H9 (cell line): ENCODE results near the gene NSRP1. TPM values are rescaled to one million over a fixed set of nuclear protein-coding genes. Genes with fewer than 3 reads are reported as not detected.
"Not testable (repeated sequence)": the region's sequence is repeated elsewhere in the genome, so short reads cannot be mapped to it uniquely, and the experiment has no call there.

Experiments
- DNase-seq: peaks from one replicate; pipeline ENCODE4 v3.0.0-alpha.2; 2017
- H2AFZ ChIP-seq: one replicate; pipeline ENCODE4 v1.6.1; 2013; ENCODE audit warnings: mild to moderate bottlenecking, low read length, control low read depth, moderate library complexity
- H2AK5ac ChIP-seq: 2 replicates; pipeline ENCODE4 v1.6.1; 2013; ENCODE audit warnings: low read length, control low read depth, mixed read lengths; ENCODE audit not compliant: insufficient read length
- H2BK120ac ChIP-seq: one replicate; pipeline ENCODE4 v1.6.1; 2013; ENCODE audit warnings: low read depth, mild to moderate bottlenecking, low read length, control low read depth, inconsistent platforms; ENCODE audit not compliant: poor library complexity, severe bottlenecking
- H2BK12ac ChIP-seq: 2 replicates; pipeline ENCODE4 v1.6.1; 2013; ENCODE audit warnings: low read length, control low read depth, mixed read lengths, low read depth; ENCODE audit not compliant: insufficient read length
- H2BK15ac ChIP-seq: 2 replicates; pipeline ENCODE4 v1.6.1; 2013; ENCODE audit warnings: low read depth, low read length, control low read depth
- H2BK20ac ChIP-seq: one replicate; pipeline ENCODE4 v1.6.1; 2013; ENCODE audit warnings: low read depth, mild to moderate bottlenecking, low read length, control low read depth, inconsistent platforms; ENCODE audit not compliant: poor library complexity, severe bottlenecking
- H2BK5ac ChIP-seq: 2 replicates; pipeline ENCODE4 v1.6.1; 2013; ENCODE audit warnings: low read length, control low read depth, mixed read lengths; ENCODE audit not compliant: insufficient read length
- H3K14ac ChIP-seq: 2 replicates; pipeline ENCODE4 v1.6.1; 2013; ENCODE audit warnings: low read length, control low read depth; ENCODE audit not compliant: insufficient read depth
- H3K18ac ChIP-seq: 2 replicates; pipeline ENCODE4 v1.6.1; 2013; ENCODE audit warnings: low read depth, mild to moderate bottlenecking, mixed read lengths, low read length, control low read depth; ENCODE audit not compliant: insufficient read length
- H3K23ac ChIP-seq: 2 replicates; pipeline ENCODE4 v1.6.1; 2013; ENCODE audit warnings: low read length, control low read depth, mixed read lengths, low read depth; ENCODE audit not compliant: insufficient read length
- H3K23me2 ChIP-seq: 2 replicates; pipeline ENCODE4 v1.6.1; 2013; ENCODE audit warnings: low read depth, mild to moderate bottlenecking, mixed read lengths, low read length, control low read depth; ENCODE audit not compliant: insufficient read length, poor library complexity, severe bottlenecking
- H3K27ac ChIP-seq: 2 replicates; pipeline ENCODE4 v1.5.1; 2013; ENCODE audit warnings: low read length, control low read depth, mixed read lengths, low read depth; ENCODE audit not compliant: insufficient read length
- H3K27me3 ChIP-seq: 2 replicates; pipeline ENCODE4 v1.6.1; 2013; ENCODE audit warnings: low read length, control low read depth, inconsistent platforms; ENCODE audit not compliant: insufficient read depth
- H3K4ac ChIP-seq: 2 replicates; pipeline ENCODE4 v1.6.1; 2013; ENCODE audit warnings: low read depth, mild to moderate bottlenecking, control low read depth, inconsistent platforms, low read length, moderate library complexity
- H3K4me1 ChIP-seq: 2 replicates; pipeline ENCODE4 v1.6.1; 2013; ENCODE audit warnings: low read length, control low read depth, inconsistent platforms; ENCODE audit not compliant: insufficient read depth
- H3K4me2 ChIP-seq: 2 replicates; pipeline ENCODE4 v1.6.1; 2013; ENCODE audit warnings: low read length, control low read depth, mixed read lengths; ENCODE audit not compliant: insufficient read length, insufficient read depth
- H3K56ac ChIP-seq: 2 replicates; pipeline ENCODE4 v1.6.1; 2013; ENCODE audit warnings: low read depth, mild to moderate bottlenecking, mixed read lengths, low read length, control low read depth; ENCODE audit not compliant: insufficient read length
- H3K79me1 ChIP-seq: 2 replicates; pipeline ENCODE4 v1.6.1; 2013; ENCODE audit warnings: low read depth, mild to moderate bottlenecking, moderate library complexity, low read length, control low read depth, inconsistent platforms; ENCODE audit not compliant: insufficient read depth, poor library complexity, severe bottlenecking
- H3K79me2 ChIP-seq: 2 replicates; pipeline ENCODE4 v1.6.1; 2013; ENCODE audit warnings: low read length, control low read depth, inconsistent platforms; ENCODE audit not compliant: insufficient read depth
- H3K9ac ChIP-seq: 2 replicates; pipeline ENCODE4 v1.6.1; 2013; ENCODE audit warnings: low read length, control low read depth, mixed read lengths; ENCODE audit not compliant: insufficient read length; ENCODE audit errors: extremely low read depth
- H3K9me3 ChIP-seq: one replicate; pipeline ENCODE4 v1.6.1; 2013; ENCODE audit warnings: low read depth, low read length, inconsistent platforms; ENCODE audit not compliant: control insufficient read depth
- H3T11ph ChIP-seq: one replicate; pipeline ENCODE4 v1.6.1; 2013; ENCODE audit warnings: mild to moderate bottlenecking, low read length, control low read depth, inconsistent platforms
- H4K20me1 ChIP-seq: one replicate; pipeline ENCODE4 v1.6.1; 2013; ENCODE audit not compliant: control insufficient read depth, insufficient read length, insufficient read depth
- H4K5ac ChIP-seq: 2 replicates; pipeline ENCODE4 v1.6.1; 2013; ENCODE audit warnings: low read depth, mild to moderate bottlenecking, mixed read lengths, low read length, control low read depth; ENCODE audit not compliant: insufficient read length
- H4K8ac ChIP-seq: replicated peaks from 2 replicates; pipeline ENCODE4 v1.6.1; 2013; ENCODE audit warnings: low read length, control low read depth, mixed read lengths, low read depth; ENCODE audit not compliant: insufficient read length
- H4K91ac ChIP-seq: 2 replicates; pipeline ENCODE4 v1.6.1; 2013; ENCODE audit warnings: low read depth, mild to moderate bottlenecking, moderate library complexity, mixed read lengths, low read length, control low read depth; ENCODE audit not compliant: insufficient read length
- H3K27ac Mint-ChIP-seq, 3 experiments: 2 replicates in 2 of 3; 3 replicates in 1 of 3; pipeline ENCODE4 v1.8.0; 2020 to 2021; ENCODE audit warnings: mixed read lengths in 3 of 3, mild to moderate bottlenecking in 1 of 3, moderate library complexity in 1 of 3
- H3K27me3 Mint-ChIP-seq: 2 replicates; pipeline ENCODE4 v1.8.0; 2021; ENCODE audit warnings: low read depth, mild to moderate bottlenecking, moderate library complexity, mixed read lengths
- H3K36me3 Mint-ChIP-seq, 3 experiments: 2 replicates in 2 of 3; 3 replicates in 1 of 3; pipeline ENCODE4 v1.8.0; 2020 to 2021; ENCODE audit warnings: low read depth in 3 of 3, mixed read lengths in 3 of 3; ENCODE audit not compliant: insufficient read depth in 1 of 3
- H3K4me1 Mint-ChIP-seq, 2 experiments: 2 replicates each; pipeline ENCODE4 v1.8.0; 2020; ENCODE audit warnings: mixed read lengths in 2 of 2
- H3K4me3 Mint-ChIP-seq, 2 experiments: 2 replicates in 1 of 2; 3 replicates in 1 of 2; pipeline ENCODE4 v1.8.0; 2020 to 2021; ENCODE audit warnings: mild to moderate bottlenecking in 2 of 2, mixed read lengths in 2 of 2, moderate library complexity in 1 of 2
- H3K9me3 Mint-ChIP-seq, 2 experiments: 2 replicates in 1 of 2; 3 replicates in 1 of 2; pipeline ENCODE4 v1.8.0; 2020; ENCODE audit warnings: mild to moderate bottlenecking in 2 of 2, mixed read lengths in 2 of 2, moderate library complexity in 1 of 2
- WGBS: extraction: QIAGEN DNeasy Blood & Tissue Kit; methylation state at CpG from one replicate; pipeline ENCODE4 v1.1.7; 2013; ENCODE audit warnings: missing lambda C conversion rate, low lambda C conversion rate, mixed read lengths; ENCODE audit not compliant: insufficient read length; ENCODE audit errors: extremely low coverage; 5-methylcytosine and 5-hydroxymethylcytosine counted together
- total RNA-seq: library from RNA; stranded (reverse); gene quantifications from 2 replicates; pipeline ENCODE4 v1.2.1, GENCODE V29; 2021
- TF ChIP-seq, protein P1 (sequence below): fragments of 200-600 bp; sonication (generic); conservative IDR thresholded peaks from 3 replicates; pipeline ENCODE4 v1.8.0; 2021; ENCODE audit warnings: antibody characterized with exemption, mild to moderate bottlenecking

NSRP1 gene
- total RNA-seq, 1 experiment from 2014 or later = 33.3 TPM

DNA sequence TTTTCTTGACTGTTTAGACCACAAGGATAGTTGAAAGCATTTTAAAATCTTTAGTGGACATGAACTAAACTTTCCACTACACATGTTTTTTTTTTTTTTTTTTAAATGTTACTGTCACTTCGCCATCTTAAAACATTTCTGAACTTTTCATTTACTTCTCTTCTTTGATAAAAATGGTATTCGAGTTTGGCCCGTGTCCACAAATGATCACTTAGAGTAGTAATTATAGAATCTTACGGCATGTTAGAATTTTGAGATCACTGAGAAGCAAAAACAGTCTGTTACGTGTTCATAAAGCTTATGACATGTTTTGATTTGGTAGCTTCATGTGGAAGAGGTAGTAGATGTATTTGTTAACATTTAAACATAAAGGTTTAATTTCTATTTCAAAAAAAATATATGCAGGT lies 1.1 kb downstream of the NSRP1 start:
- H3K4ac ChIP-seq = no peak overlapping the region
- no peak overlapping the region for H2BK15ac ChIP-seq
- no peak overlapping the region for H2BK5ac ChIP-seq
- H3K9ac ChIP-seq = peak overlapping the region; percentile 100
- H3K18ac ChIP-seq = no peak overlapping the region
- H3T11ph ChIP-seq = no peak overlapping the region
- no peak overlapping the region for H2BK120ac ChIP-seq
- no peak overlapping the region for H3K23ac ChIP-seq
- no peaks in the 10 kb centered on the region for H3K23me2 ChIP-seq
- H3K14ac ChIP-seq = no peak overlapping the region
- H4K8ac ChIP-seq = no peak overlapping the region
- peak overlapping the region; percentile 62 for H3K4me2 ChIP-seq
- H3K79me2 ChIP-seq = peaks cover 4% of the 10 kb centered on the region; the same call in 1 of the 2 replicates
- WGBS = no CpG with 5 or more reads among the region's 5 CpGs
- H3K4me1 ChIP-seq = no peaks in the 10 kb centered on the region
- Mint-ChIP-seq H3K4me3 (peak overlapping the region; percentile 89 to 95), H3K27ac (peak overlapping the region; percentile 59 to 100 (median 99); a peak in 5 of 7 replicates), H3K36me3 (peaks cover 3 to 32% (median 31%) of the 10 kb centered on the region in 3 experiments; a peak in 6 of 7 replicates), H3K9me3 (no peaks in the 10 kb centered on the region), H3K27me3 (no peaks in the 10 kb centered on the region), H3K4me1 (peaks cover 12% of the 10 kb centered on the region in 2 experiments)
- H2BK12ac ChIP-seq = no peak overlapping the region
- TF ChIP-seq, protein P1, sequence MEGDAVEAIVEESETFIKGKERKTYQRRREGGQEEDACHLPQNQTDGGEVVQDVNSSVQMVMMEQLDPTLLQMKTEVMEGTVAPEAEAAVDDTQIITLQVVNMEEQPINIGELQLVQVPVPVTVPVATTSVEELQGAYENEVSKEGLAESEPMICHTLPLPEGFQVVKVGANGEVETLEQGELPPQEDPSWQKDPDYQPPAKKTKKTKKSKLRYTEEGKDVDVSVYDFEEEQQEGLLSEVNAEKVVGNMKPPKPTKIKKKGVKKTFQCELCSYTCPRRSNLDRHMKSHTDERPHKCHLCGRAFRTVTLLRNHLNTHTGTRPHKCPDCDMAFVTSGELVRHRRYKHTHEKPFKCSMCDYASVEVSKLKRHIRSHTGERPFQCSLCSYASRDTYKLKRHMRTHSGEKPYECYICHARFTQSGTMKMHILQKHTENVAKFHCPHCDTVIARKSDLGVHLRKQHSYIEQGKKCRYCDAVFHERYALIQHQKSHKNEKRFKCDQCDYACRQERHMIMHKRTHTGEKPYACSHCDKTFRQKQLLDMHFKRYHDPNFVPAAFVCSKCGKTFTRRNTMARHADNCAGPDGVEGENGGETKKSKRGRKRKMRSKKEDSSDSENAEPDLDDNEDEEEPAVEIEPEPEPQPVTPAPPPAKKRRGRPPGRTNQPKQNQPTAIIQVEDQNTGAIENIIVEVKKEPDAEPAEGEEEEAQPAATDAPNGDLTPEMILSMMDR = no peak
- H2AK5ac ChIP-seq = no peak overlapping the region
- H4K91ac ChIP-seq = no peak overlapping the region
- no peak overlapping the region for H4K5ac ChIP-seq
- H2AFZ ChIP-seq = no peak overlapping the region
- DNase-seq = no peak
- no peaks in the 10 kb centered on the region for H4K20me1 ChIP-seq
- H2BK20ac ChIP-seq = no peak overlapping the region
- no peak overlapping the region for H3K56ac ChIP-seq
- no peaks in the 10 kb centered on the region for H3K9me3 ChIP-seq
- no peaks in the 10 kb centered on the region for H3K27me3 ChIP-seq
- H3K79me1 ChIP-seq = no peaks in the 10 kb centered on the region
- no peak overlapping the region for H3K27ac ChIP-seq

DNA sequence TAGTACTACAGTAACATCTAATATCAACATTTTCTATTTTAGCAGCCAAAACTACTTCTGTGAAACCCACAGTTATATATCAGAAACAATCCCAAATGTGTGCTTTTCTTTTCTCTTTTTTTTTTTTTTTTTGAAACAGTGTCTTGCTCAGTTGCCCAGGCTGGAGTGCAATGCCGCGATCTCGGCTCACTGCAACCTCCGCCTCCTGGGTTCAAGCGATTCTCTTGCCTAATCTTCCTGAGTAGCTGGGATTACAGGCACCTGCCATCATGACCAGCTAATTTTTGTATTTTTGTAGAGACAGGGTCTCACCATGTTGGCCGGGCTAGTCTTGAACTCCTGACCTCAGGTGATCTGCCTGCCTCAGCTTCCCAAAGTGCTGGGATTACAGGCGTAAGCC lies 2.0 kb downstream of the NSRP1 start:
- H2AFZ ChIP-seq, H3K27ac ChIP-seq, H3K79me1 ChIP-seq, DNase-seq, H2BK20ac ChIP-seq, H2BK120ac ChIP-seq, H3K14ac ChIP-seq, H4K20me1 ChIP-seq, H3K18ac ChIP-seq, H2BK5ac ChIP-seq, H3K27me3 ChIP-seq, H3K9me3 Mint-ChIP-seq, H4K5ac ChIP-seq, H4K8ac ChIP-seq, H3K27me3 Mint-ChIP-seq, H3K23ac ChIP-seq, H3K4ac ChIP-seq, H3K9me3 ChIP-seq, H3K56ac ChIP-seq, H2BK15ac ChIP-seq, H3T11ph ChIP-seq, H3K79me2 ChIP-seq, H4K91ac ChIP-seq, H3K23me2 ChIP-seq, H2AK5ac ChIP-seq, H3K4me1 ChIP-seq, H3K4me2 ChIP-seq, H2BK12ac ChIP-seq, H3K9ac ChIP-seq: not testable (repeated sequence)
- Mint-ChIP-seq H3K36me3 (peaks cover 4 to 33% (median 31%) of the 10 kb centered on the region in 3 experiments; a peak in 6 of 7 replicates), H3K4me3 (peak overlapping the region; percentile 89 to 95; a peak in 4 of 5 replicates), H3K4me1 (peaks cover 12% of the 10 kb centered on the region in 2 experiments), H3K27ac (0 out of 7 replicates have a peak overlapping the region, but pooled peaks of 1 of the 3 experiments have one; percentile 39)
- WGBS = no CpG with 5 or more reads among the region's 7 CpGs
